Testis (tissue), 5 donors: Measurements from ENCODE around the gene C4orf50. TPM values are rescaled to one million over a fixed set of nuclear protein-coding genes. Genes with fewer than 3 reads are reported as not detected.

Source experiments
- DNase-seq: peaks from one replicate; pipeline ENCODE4 v3.0.0-alpha.2; 2019
- H3K27ac ChIP-seq, 2 donors: fragments of 200-600 bp; sonication (generic); one replicate each; pipeline ENCODE4 v1.5.1; 2019
- H3K27me3 ChIP-seq: fragments of 200-600 bp; sonication (generic); one replicate; pipeline ENCODE4 v1.5.1; 2019
- H3K36me3 ChIP-seq: fragments of 200-600 bp; sonication (generic); one replicate; pipeline ENCODE4 v1.5.1; 2017; ENCODE audit warnings: low read depth; ENCODE audit errors: missing control alignments
- H3K4me1 ChIP-seq: fragments of 200-600 bp; sonication (generic); one replicate; pipeline ENCODE4 v1.5.1; 2019
- H3K4me3 ChIP-seq, 2 donors: fragments of 200-600 bp; sonication (generic); one replicate each; pipeline ENCODE4 v1.5.1; 2017 to 2019
- H3K9me3 ChIP-seq: fragments of 200-600 bp; sonication (generic); one replicate; pipeline ENCODE4 v1.5.1; 2017
- POLR2A ChIP-seq: fragments of 450-650 bp; IDR thresholded peaks from one replicate; pipeline ENCODE4 v1.6.1; 2017; ENCODE audit warnings: antibody characterized with exemption, mild to moderate bottlenecking, moderate library complexity
- WGBS, 2 donors: methylation state at CpG; one replicate each; pipeline ENCODE4 v1.1.5; 2018; 5-methylcytosine and 5-hydroxymethylcytosine counted together
- intact Hi-C: fragments of 100-400 bp; cut with DNase I; formaldehyde crosslinking; loops from one replicate; pipeline ENCODE4 v1.15.1; 2023; ENCODE audit warnings: low total_unique reads
- long read RNA-seq, 2 donors: transcript quantifications; one replicate each; lab custom pipeline, GENCODE V29; 2026
- polyA plus RNA-seq: library from polyadenylated mRNA; stranded (reverse); fragments of 350-450 nt; fragmentation: Illumina TruSeq; extraction: RNeasy Lipid Tissue Mini Kit (QIAGEN cat#74804); gene quantifications from one replicate; pipeline ENCODE4 v1.2.3, GENCODE V29; 2014; ENCODE audit warnings: low read depth, low replicate concordance; ENCODE audit not compliant: insufficient read depth
- total RNA-seq, 2 donors: library from RNA; depleted of rRNA; stranded (reverse); fragments of >200 nt; gene quantifications; one replicate each; pipeline ENCODE4 v1.2.3, GENCODE V29; 2016
- TF ChIP-seq, protein P1 (sequence below), 3 experiments: fragments of 450-650 bp in 2 of 3; fragments of 200-600 bp in 1 of 3; sonication (generic) in 1 of 3; IDR thresholded peaks; one replicate each; pipeline ENCODE4 v1.5.1; 2016 to 2019; ENCODE audit warnings: antibody characterized with exemption in 3 of 3, mild to moderate bottlenecking in 2 of 3, moderate library complexity in 1 of 3

Gene C4orf50
- total RNA-seq (1 to 10 TPM; 1.8 to 2.7 TPM), polyA plus RNA-seq (1.1 TPM)
- long read RNA-seq, donor 1, result 0 reads
- long read RNA-seq, donor 2, result 0 reads

DNA sequence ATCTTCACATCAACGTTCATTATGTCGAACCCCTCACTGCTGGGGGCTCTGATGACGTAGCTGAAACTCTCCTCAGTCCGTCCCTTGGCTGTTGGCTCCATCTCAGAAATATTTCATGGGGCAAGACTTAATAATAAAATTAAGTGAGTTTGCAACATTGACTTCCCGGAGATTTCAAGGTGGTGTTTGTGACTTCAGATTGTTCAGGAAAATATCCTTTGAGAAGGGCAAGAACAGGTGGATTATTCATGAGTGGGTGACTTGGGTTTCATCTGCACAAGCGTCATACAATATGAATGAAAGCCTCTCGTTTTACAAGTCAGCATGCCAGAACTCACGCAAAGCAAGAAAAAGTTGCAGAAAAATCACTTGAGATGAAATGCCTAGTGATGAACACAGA is at the start of gene C4orf50:
Gene C4orf50, minus strand, starts transcription at position 101 of the 400 bp plus-strand sequence.
- peaks cover 9% of the 10 kb centered on the region for H3K4me1 ChIP-seq
- no peaks in the 10 kb centered on the region for H3K9me3 ChIP-seq
- intact Hi-C loops, result no loop called here
- DNase-seq, result no peak
- WGBS, 2 donors, result 73 to 77% methylated on average over 8 of the region's 8 CpGs
- TF ChIP-seq, protein P1, sequence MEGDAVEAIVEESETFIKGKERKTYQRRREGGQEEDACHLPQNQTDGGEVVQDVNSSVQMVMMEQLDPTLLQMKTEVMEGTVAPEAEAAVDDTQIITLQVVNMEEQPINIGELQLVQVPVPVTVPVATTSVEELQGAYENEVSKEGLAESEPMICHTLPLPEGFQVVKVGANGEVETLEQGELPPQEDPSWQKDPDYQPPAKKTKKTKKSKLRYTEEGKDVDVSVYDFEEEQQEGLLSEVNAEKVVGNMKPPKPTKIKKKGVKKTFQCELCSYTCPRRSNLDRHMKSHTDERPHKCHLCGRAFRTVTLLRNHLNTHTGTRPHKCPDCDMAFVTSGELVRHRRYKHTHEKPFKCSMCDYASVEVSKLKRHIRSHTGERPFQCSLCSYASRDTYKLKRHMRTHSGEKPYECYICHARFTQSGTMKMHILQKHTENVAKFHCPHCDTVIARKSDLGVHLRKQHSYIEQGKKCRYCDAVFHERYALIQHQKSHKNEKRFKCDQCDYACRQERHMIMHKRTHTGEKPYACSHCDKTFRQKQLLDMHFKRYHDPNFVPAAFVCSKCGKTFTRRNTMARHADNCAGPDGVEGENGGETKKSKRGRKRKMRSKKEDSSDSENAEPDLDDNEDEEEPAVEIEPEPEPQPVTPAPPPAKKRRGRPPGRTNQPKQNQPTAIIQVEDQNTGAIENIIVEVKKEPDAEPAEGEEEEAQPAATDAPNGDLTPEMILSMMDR (IDR thresholded peaks at IDR 0.05), result no peak
- no peak for TF ChIP-seq POLR2A
- no peak within 1 kb of the TSS for H3K4me3 ChIP-seq
- H3K27me3 ChIP-seq, result no peaks in the 10 kb centered on the region
- H3K36me3 ChIP-seq, result no peaks in the 10 kb centered on the region
- H3K27ac ChIP-seq, result no peak within 1 kb of the TSS

DNA sequence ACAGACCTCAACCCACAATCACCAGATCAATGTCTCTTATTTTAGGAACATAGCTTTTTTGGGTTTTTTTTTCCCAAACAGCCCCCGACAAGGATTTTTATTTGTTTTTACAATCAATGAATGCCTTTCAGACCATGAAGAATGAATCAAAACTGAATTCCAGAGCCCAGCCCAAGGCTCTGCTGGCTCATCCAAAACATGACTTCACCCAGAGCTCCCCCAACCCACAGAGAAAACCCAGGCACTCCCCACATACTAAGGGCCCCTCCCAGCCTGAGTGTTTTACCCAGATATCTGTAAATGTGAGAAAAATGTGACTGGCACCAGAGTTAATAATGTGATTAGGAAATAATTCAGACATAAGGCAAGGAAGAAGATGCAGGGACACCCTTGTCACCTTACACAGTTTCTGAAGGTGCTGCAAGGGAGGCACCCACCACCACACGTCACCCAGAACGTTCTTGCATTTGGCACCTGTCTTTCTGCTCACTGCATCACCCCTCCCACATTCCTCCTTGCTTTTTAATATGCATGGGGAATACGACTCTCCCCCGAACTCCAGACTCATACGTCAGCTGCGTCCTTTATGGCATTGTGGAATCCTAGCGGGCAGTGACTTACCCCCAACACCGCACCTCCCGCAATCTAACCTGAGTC is 47.8 kb upstream of the C4orf50 start:
- 77 to 79% methylated on average over 10 of the region's 10 CpGs for WGBS, 2 donors
- H3K27me3 ChIP-seq, result no peaks in the 10 kb centered on the region
- no peak for DNase-seq

DNA sequence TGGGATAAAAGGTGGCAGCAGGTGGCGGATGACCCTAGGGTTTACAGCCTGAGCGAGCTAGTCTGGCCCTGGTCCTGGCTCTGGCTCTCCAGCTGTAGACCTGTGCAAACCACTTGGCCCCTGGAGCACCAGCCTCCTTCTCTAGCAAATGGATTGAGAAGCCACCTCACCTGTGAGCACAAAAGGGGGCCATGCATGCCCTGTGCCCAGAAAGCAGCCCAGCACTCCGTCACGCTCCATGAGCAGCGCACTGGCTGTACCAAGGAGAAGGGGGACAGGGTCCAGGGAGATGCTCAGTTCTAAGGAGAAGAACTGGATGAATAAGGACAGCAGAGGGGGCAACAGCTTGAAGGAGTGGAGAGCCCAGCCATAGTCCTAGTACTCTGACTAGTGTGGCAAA is 46.9 kb upstream of the C4orf50 start:
- TF ChIP-seq, protein P1 (IDR thresholded peaks at IDR 0.05), result no peak
- TF ChIP-seq POLR2A, result no peak
- no peak for DNase-seq
- H3K27me3 ChIP-seq, result no peaks in the 10 kb centered on the region

More for the DNA sequence above, 47.8 kb upstream of the C4orf50 start:
- intact Hi-C loops, result no loop called here
- no peak for TF ChIP-seq POLR2A
- TF ChIP-seq, protein P1 (IDR thresholded peaks at IDR 0.05), result no peak
- Histone ChIP-seq H3K36me3 (no peaks in the 10 kb centered on the region), H3K9me3 (no peaks in the 10 kb centered on the region), H3K4me1 (no peaks in the 10 kb centered on the region), H3K27ac (no peak overlapping the region), H3K4me3 (no peak overlapping the region)

DNA sequence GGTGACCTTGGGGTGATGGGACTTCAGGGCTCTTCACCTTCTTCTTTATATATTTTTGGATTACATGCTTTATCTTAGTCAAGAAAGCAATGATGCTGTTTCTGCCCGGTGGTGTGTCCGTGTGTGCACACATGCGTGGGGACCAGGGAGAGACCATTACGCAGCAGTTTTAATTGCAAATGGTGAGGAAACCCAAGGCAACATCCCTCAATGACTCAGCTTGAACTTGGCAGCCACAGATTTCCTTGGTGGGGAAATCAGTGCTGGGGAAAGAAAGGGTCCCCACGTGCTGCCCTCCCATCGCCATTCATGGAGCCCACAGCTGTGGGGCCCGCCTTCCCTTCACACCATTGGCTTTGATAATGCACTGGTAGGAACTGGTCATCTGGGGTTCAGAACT is 46.2 kb upstream of the C4orf50 start:
- 89% methylated on average over 5 to 7 of the region's 7 CpGs for WGBS, 2 donors
- TF ChIP-seq, protein P1 (IDR thresholded peaks at IDR 0.05), result no peak
- no peak for TF ChIP-seq POLR2A
- intact Hi-C loops, result no loop called here
- H3K4me3 ChIP-seq, result no peak overlapping the region
- no peak overlapping the region for H3K27ac ChIP-seq
- no peaks in the 10 kb centered on the region for H3K27me3 ChIP-seq
- no peaks in the 10 kb centered on the region for H3K4me1 ChIP-seq
- DNase-seq, result no peak
- no peaks in the 10 kb centered on the region for H3K36me3 ChIP-seq
- no peaks in the 10 kb centered on the region for H3K9me3 ChIP-seq

More for the DNA sequence above, 46.9 kb upstream of the C4orf50 start:
- intact Hi-C loops, result no loop called here
- 95% methylated on average over 3 to 5 of the region's 5 CpGs for WGBS, 2 donors
- H3K9me3 ChIP-seq, result no peaks in the 10 kb centered on the region
- no peaks in the 10 kb centered on the region for H3K4me1 ChIP-seq
- no peak overlapping the region for H3K4me3 ChIP-seq
- H3K36me3 ChIP-seq, result no peaks in the 10 kb centered on the region
- H3K27ac ChIP-seq, result no peak overlapping the region

DNA sequence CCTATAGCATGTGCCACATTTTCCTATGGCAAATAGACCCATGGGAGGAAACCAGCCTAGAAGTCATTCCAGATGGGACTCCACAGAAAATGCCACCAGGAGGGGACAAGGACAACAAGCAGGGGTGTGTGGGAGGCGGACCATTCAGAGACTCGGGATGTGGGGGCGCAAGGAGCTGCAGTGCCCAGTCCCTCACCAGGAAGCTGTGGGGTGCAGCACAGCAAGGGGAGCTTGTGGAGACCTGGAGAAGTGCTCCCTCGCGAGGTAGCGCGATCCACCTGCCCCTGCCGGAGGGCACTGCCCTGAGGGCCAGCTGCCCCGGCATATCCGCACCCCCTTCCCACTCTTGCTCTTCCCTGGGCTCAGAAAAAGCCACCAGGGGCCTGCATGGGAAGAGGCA is 45.5 kb upstream of the C4orf50 start:
- Histone ChIP-seq H3K4me1 (no peaks in the 10 kb centered on the region), H3K27me3 (no peaks in the 10 kb centered on the region), H3K27ac (no peak overlapping the region), H3K4me3 (no peak overlapping the region), H3K9me3 (no peaks in the 10 kb centered on the region), H3K36me3 (no peaks in the 10 kb centered on the region)
- WGBS, 2 donors, result 95 to 96% methylated on average over 10 of the region's 10 CpGs
- TF ChIP-seq, protein P1 (IDR thresholded peaks at IDR 0.05), result no peak
- no peak for TF ChIP-seq POLR2A
- DNase-seq, result no peak
- intact Hi-C loops, result no loop called here
